ENCODE data around the gene CHEK2. TPM values are rescaled to one million over a fixed set of nuclear protein-coding genes. Genes with fewer than 3 reads are reported as not detected.

The CHEK2 gene
- total RNA-seq, 2 donors from 2014 or later = 0.66 to 2.1 TPM

- Histone ChIP-seq H3K9me3 (no peaks in the 10 kb centered on the region), H3K4me3 (no peak overlapping the region), H3K27me3 (no peaks in the 10 kb centered on the region), H3K27ac (no peak overlapping the region), H3K4me1 (no peaks in the 10 kb centered on the region), H3K36me3 (replicated peaks in 1 of 2; ENCODE audit: insufficient read depth in 1 of 2, low read depth in 2 of 2) (no peaks in the 10 kb centered on the region)
- 100% methylated on average over 1 of the region's 1 CpG for WGBS, 2 donors
- DNase-seq = no peak
- ATAC-seq = no peak
- TF ChIP-seq, protein P1, sequence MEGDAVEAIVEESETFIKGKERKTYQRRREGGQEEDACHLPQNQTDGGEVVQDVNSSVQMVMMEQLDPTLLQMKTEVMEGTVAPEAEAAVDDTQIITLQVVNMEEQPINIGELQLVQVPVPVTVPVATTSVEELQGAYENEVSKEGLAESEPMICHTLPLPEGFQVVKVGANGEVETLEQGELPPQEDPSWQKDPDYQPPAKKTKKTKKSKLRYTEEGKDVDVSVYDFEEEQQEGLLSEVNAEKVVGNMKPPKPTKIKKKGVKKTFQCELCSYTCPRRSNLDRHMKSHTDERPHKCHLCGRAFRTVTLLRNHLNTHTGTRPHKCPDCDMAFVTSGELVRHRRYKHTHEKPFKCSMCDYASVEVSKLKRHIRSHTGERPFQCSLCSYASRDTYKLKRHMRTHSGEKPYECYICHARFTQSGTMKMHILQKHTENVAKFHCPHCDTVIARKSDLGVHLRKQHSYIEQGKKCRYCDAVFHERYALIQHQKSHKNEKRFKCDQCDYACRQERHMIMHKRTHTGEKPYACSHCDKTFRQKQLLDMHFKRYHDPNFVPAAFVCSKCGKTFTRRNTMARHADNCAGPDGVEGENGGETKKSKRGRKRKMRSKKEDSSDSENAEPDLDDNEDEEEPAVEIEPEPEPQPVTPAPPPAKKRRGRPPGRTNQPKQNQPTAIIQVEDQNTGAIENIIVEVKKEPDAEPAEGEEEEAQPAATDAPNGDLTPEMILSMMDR (IDR thresholded peaks at IDR 0.05) = no peak
- TF ChIP-seq POLR2A (IDR thresholded peaks at IDR 0.05) = no peak
- intact Hi-C loops (cut with DNase I) = no loop called here
Measured at GRCh38 chr22:28728002-28728401, 13.6 kb downstream of the CHEK2 start.

DNA sequence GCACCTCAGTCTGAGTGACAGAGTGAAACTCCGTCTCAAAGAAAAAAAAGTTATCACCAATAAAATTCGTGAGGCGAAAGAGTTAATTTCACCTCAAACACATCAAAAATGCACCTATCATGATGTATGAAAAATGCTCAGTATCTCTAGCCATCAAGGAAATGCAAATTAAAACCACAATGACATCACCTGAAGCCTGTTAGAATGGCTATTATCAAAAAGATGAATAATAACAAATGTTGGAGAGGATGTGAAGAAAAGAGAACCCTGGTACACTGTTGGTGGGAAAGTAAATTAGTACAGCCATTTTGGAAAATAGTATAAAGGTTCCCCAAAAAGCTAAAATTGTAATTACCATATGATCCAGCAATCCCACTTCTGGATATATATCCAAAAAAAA lies 23.6 kb downstream of the CHEK2 start:
- no peaks in the 10 kb centered on the region for H3K9me3 ChIP-seq
- 92 to 96% methylated on average over 3 of the region's 3 CpGs for WGBS, 2 donors
- no peak for DNase-seq
- H3K4me3 ChIP-seq = no peak overlapping the region
- no peaks in the 10 kb centered on the region for H3K27me3 ChIP-seq
- no peak for TF ChIP-seq POLR2A (IDR thresholded peaks at IDR 0.05)
- TF ChIP-seq, protein P1 (IDR thresholded peaks at IDR 0.05) = no peak
- no peak overlapping the region for H3K27ac ChIP-seq
- intact Hi-C loops (cut with DNase I) = no loop called here
- no peaks in the 10 kb centered on the region for H3K36me3 ChIP-seq (replicated peaks in 1 of 2; ENCODE audit: insufficient read depth in 1 of 2, low read depth in 2 of 2)
- no peaks in the 10 kb centered on the region for H3K4me1 ChIP-seq
- no peak for ATAC-seq

DNA sequence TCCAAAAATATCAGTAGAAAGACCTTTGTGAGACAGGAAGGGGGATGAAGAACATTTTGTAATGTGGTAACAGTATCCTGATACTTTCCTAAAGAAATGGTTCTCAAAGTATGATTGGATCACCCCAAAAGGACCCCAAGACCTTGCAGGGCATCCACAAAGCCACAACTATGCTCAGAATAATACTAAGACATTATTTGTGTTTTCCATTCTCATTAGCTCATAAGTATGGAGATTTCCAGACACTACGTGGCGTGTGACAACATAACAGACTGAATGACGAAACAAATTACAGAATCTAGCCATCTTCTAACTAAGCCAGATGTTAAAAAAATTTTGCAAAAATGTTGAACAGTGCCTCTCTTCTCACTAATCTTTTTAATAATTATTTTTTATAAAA lies 24.9 kb downstream of the CHEK2 start:
- DNase-seq = no peak
- no peaks in the 10 kb centered on the region for H3K4me1 ChIP-seq
- no peak for TF ChIP-seq POLR2A (IDR thresholded peaks at IDR 0.05)
- TF ChIP-seq, protein P1 (IDR thresholded peaks at IDR 0.05) = no peak
- H3K36me3 ChIP-seq (replicated peaks in 1 of 2; ENCODE audit: insufficient read depth in 1 of 2, low read depth in 2 of 2) = no peaks in the 10 kb centered on the region
- H3K4me3 ChIP-seq = no peak overlapping the region
- WGBS, 2 donors = 94 to 96% methylated on average over 3 of the region's 3 CpGs
- no peaks in the 10 kb centered on the region for H3K9me3 ChIP-seq
- no peak overlapping the region for H3K27ac ChIP-seq
- ATAC-seq = no peak
- intact Hi-C loops (cut with DNase I) = no loop called here
- H3K27me3 ChIP-seq = no peaks in the 10 kb centered on the region

GRCh38 chr22:28715611-28716010 lies 26.0 kb downstream of the CHEK2 start:
- WGBS, 2 donors = 96 to 99% methylated on average over 7 of the region's 7 CpGs
- no peak for DNase-seq

More at GRCh38 chr22:28715611-28716010, 26.0 kb downstream of the CHEK2 start:
- no peak overlapping the region for H3K4me3 ChIP-seq
- no peak for ATAC-seq
- H3K9me3 ChIP-seq = no peaks in the 10 kb centered on the region
- no peaks in the 10 kb centered on the region for H3K36me3 ChIP-seq (replicated peaks in 1 of 2; ENCODE audit: insufficient read depth in 1 of 2, low read depth in 2 of 2)
- H3K27me3 ChIP-seq = no peaks in the 10 kb centered on the region
- H3K27ac ChIP-seq = no peak overlapping the region
- intact Hi-C loops (cut with DNase I) = no loop called here
- TF ChIP-seq, protein P1 (IDR thresholded peaks at IDR 0.05) = no peak
- no peak for TF ChIP-seq POLR2A (IDR thresholded peaks at IDR 0.05)
- H3K4me1 ChIP-seq = no peaks in the 10 kb centered on the region

Data from body of pancreas (tissue), 4 donors.